CD4-positive, alpha-beta T cell treated with Interferon gamma for 1 hour (primary cell): ENCODE measurements around the gene PRXL2C.
A peak's percentile ranks its signal among the peaks of the same experiment; 100 is the strongest.
"Not testable (repeated sequence)": the region's sequence is repeated elsewhere in the genome, so short reads cannot be mapped to it uniquely, and the experiment has no call there.

Experiments
- DNase-seq: peaks from one replicate; pipeline ENCODE4 v3.0.0-alpha.2; 2020

The PRXL2C gene

GRCh38 chr9:96655198-96655851 lies at the start of gene PRXL2C:
PRXL2C (minus strand) TSS chr9:96655317; CDS start chr9:96655281, 36 bp downstream.
- peak; percentile 84 for DNase-seq

- not testable (repeated sequence) for DNase-seq
Observed at GRCh38 chr9:96700721-96701375, 45.7 kb upstream of the PRXL2C start.

- DNase-seq, result no peak
Observed at GRCh38 chr9:96691326-96691725, 36.2 kb upstream of the PRXL2C start.

- DNase-seq, result no peak
Observed at GRCh38 chr9:96688745-96689464, 33.8 kb upstream of the PRXL2C start.

- DNase-seq, result no peak
Observed at GRCh38 chr9:96688187-96688586, 33.1 kb upstream of the PRXL2C start.

- DNase-seq, result peak; percentile 80
Observed at GRCh38 chr9:96686638-96687335, 31.7 kb upstream of the PRXL2C start.

GRCh38 chr9:96680812-96681499 lies 25.8 kb upstream of the PRXL2C start:
- DNase-seq, result no peak

GRCh38 chr9:96674906-96675538 lies 19.9 kb upstream of the PRXL2C start:
- no peak for DNase-seq

GRCh38 chr9:96673786-96674185 lies 18.7 kb upstream of the PRXL2C start:
- not testable (repeated sequence) for DNase-seq

- DNase-seq, result no peak
Observed at GRCh38 chr9:96668868-96669534, 13.9 kb upstream of the PRXL2C start.

GRCh38 chr9:96667363-96667728 lies 12.2 kb upstream of the PRXL2C start:
- no peak for DNase-seq

- DNase-seq, result not testable (repeated sequence)
Observed at GRCh38 chr9:96666653-96667362, 11.7 kb upstream of the PRXL2C start.

GRCh38 chr9:96665789-96666188 lies 10.7 kb upstream of the PRXL2C start:
- DNase-seq, result no peak

GRCh38 chr9:96663506-96664120 lies 8.5 kb upstream of the PRXL2C start:
- no peak for DNase-seq

- no peak for DNase-seq
Observed at GRCh38 chr9:96661711-96662110, 6.6 kb upstream of the PRXL2C start.

GRCh38 chr9:96660692-96661248 lies 5.7 kb upstream of the PRXL2C start:
- DNase-seq, result no peak

- peak; percentile 88 for DNase-seq
Observed at GRCh38 chr9:96654450-96655197, 493 bp downstream of the PRXL2C start.

- DNase-seq, result no peak
Observed at GRCh38 chr9:96651626-96652025, 3.5 kb downstream of the PRXL2C start.

GRCh38 chr9:96649620-96650324 lies 5.3 kb downstream of the PRXL2C start:
- DNase-seq, result no peak
